ENCODE measurements around the gene LCE3A. TPM values are rescaled to one million over a fixed set of nuclear protein-coding genes. Genes with fewer than 3 reads are reported as not detected.

Gene LCE3A
- total and polyA plus RNA-seq, 7 donors, result not detected

- intact Hi-C loops (cut with DNase I), result no loop called here
- WGBS, 3 donors, result 35 to 55% (median 50%) methylated on average over 3 of the region's 3 CpGs
- ATAC-seq, result no peak
- H3K36me3 ChIP-seq (ENCODE audit: insufficient read depth in 1 of 2, low read depth in 1 of 2), result no peaks in the 10 kb centered on the region
- TF ChIP-seq CTCF (IDR thresholded peaks at IDR 0.05), result no peak
- no peak overlapping the region for H3K4me3 ChIP-seq
- H3K9me3 ChIP-seq, result peaks cover 12% of the 10 kb centered on the region
- H3K4me1 ChIP-seq, result no peaks in the 10 kb centered on the region
- no peaks in the 10 kb centered on the region for H3K27me3 ChIP-seq (ENCODE audit: insufficient read depth in 3 of 3, low read length in 2 of 3)
- H3K27ac ChIP-seq, result no peak overlapping the region
- no peak for DNase-seq
These were observed 910 bp downstream of the LCE3A start for GRCh38 chr1:152621993-152622392.

GRCh38 chr1:152613511-152613910 is 9.4 kb downstream of the LCE3A start, which contains the start of gene LCE3B:
Gene LCE3B, plus strand, starts transcription at chr1:152613811. Its CDS starts 0 bp downstream, at chr1:152613811.
- Histone ChIP-seq H3K36me3 (ENCODE audit: insufficient read depth in 1 of 2, low read depth in 1 of 2) (no peaks in the 10 kb centered on the region), H3K4me1 (no peaks in the 10 kb centered on the region), H3K27me3 (ENCODE audit: insufficient read depth in 3 of 3, low read length in 2 of 3) (no peaks in the 10 kb centered on the region), H3K27ac (no peak within 1 kb of the TSS), H3K4me3 (no peak within 1 kb of the TSS), H3K9me3 (peaks cover 9% of the 10 kb centered on the region)
- ATAC-seq, result no peak
- no peak for DNase-seq
- TF ChIP-seq CTCF (IDR thresholded peaks at IDR 0.05), result no peak
- WGBS, 3 donors, result 79 to 89% methylated on average over 1 of the region's 1 CpG; no CpG with 5 or more reads in 1 of the 3 donors
- intact Hi-C loops (cut with DNase I), result no loop called here

GRCh38 chr1:152599934-152600333 is 23.0 kb downstream of the LCE3A start, which contains the start of gene LCE3C:
Gene LCE3C, plus strand, starts transcription at chr1:152600234. Its CDS starts 498 bp downstream, at chr1:152600732.
- H3K4me3 ChIP-seq, result no peak within 1 kb of the TSS
- no peak for DNase-seq
- H3K4me1 ChIP-seq, result no peaks in the 10 kb centered on the region
- no peaks in the 10 kb centered on the region for H3K9me3 ChIP-seq
- intact Hi-C loops (cut with DNase I), result no loop called here
- H3K27me3 ChIP-seq (ENCODE audit: insufficient read depth in 3 of 3, low read length in 2 of 3), result no peaks in the 10 kb centered on the region
- no peak for ATAC-seq
- whole genome bisulfite sequencing, 3 donors, result 66 to 76% methylated on average over 4 of the region's 4 CpGs; no CpG with 5 or more reads in 1 of the 3 donors
- no peak for TF ChIP-seq CTCF (IDR thresholded peaks at IDR 0.05)
- H3K36me3 ChIP-seq (ENCODE audit: insufficient read depth in 1 of 2, low read depth in 1 of 2), result no peaks in the 10 kb centered on the region
- no peak within 1 kb of the TSS for H3K27ac ChIP-seq

GRCh38 chr1:152596986-152597385 is 25.9 kb downstream of the LCE3A start:
- intact Hi-C loops (cut with DNase I), result no loop called here
- DNase-seq, result no peak
- Histone ChIP-seq H3K27ac (no peak overlapping the region), H3K27me3 (ENCODE audit: insufficient read depth in 3 of 3, low read length in 2 of 3) (no peaks in the 10 kb centered on the region), H3K4me1 (no peaks in the 10 kb centered on the region), H3K9me3 (no peaks in the 10 kb centered on the region), H3K4me3 (no peak overlapping the region), H3K36me3 (ENCODE audit: insufficient read depth in 1 of 2, low read depth in 1 of 2) (no peaks in the 10 kb centered on the region)
- no peak for TF ChIP-seq CTCF (IDR thresholded peaks at IDR 0.05)
- WGBS, 3 donors, result 84 to 88% methylated on average over 2 of the region's 2 CpGs; no CpG with 5 or more reads in 1 of the 3 donors
- ATAC-seq, result no peak

GRCh38 chr1:152585586-152585985 is 37.3 kb downstream of the LCE3A start:
- no peak overlapping the region for H3K4me3 ChIP-seq

More at GRCh38 chr1:152585586-152585985, 37.3 kb downstream of the LCE3A start:
- Histone ChIP-seq H3K27me3 (ENCODE audit: insufficient read depth in 3 of 3, low read length in 2 of 3) (no peaks in the 10 kb centered on the region), H3K27ac (no peak overlapping the region), H3K9me3 (no peaks in the 10 kb centered on the region), H3K36me3 (ENCODE audit: insufficient read depth in 1 of 2, low read depth in 1 of 2) (no peaks in the 10 kb centered on the region), H3K4me1 (no peaks in the 10 kb centered on the region)
- intact Hi-C loops (cut with DNase I), result no loop called here
- DNase-seq, result no peak
- ATAC-seq, result no peak
- 51 to 64% methylated on average over 1 of the region's 1 CpG; no CpG with 5 or more reads in 1 of the 3 donors for WGBS, 3 donors
- no peak for TF ChIP-seq CTCF (IDR thresholded peaks at IDR 0.05)

Data from psoas muscle (tissue), 8 donors.